Transverse colon (tissue), 4 donors: ENCODE measurements around the gene CCDC33. TPM values are rescaled to one million over a fixed set of nuclear protein-coding genes. Genes with fewer than 3 reads are reported as not detected.

ENCODE experiments used
- DNase-seq: peaks from one replicate; pipeline ENCODE4 v3.0.0-alpha.2; 2019
- H3K27ac ChIP-seq, 4 donors: fragments of 200-600 bp; sonication (generic); 2 replicates each; pipeline ENCODE4 v1.5.1; 2016 to 2018; ENCODE audit warnings: inconsistent platforms in 4 of 4
- H3K27me3 ChIP-seq: fragments of 200-600 bp; sonication (generic); 2 replicates; pipeline ENCODE4 v1.5.1; 2017; ENCODE audit warnings: inconsistent platforms
- H3K36me3 ChIP-seq, 4 donors: fragments of 200-600 bp; sonication (generic); 2 replicates each; pipeline ENCODE4 v1.5.1; 2017 to 2019; ENCODE audit warnings: inconsistent platforms in 4 of 4
- H3K4me1 ChIP-seq, 4 donors: fragments of 200-600 bp; sonication (generic); 2 replicates each; pipeline ENCODE4 v1.5.1; 2017 to 2020; ENCODE audit warnings: inconsistent platforms in 4 of 4
- H3K4me3 ChIP-seq, 4 donors: fragments of 200-600 bp; sonication (generic); 1 replicate in 1 of 4; 2 replicates in 3 of 4; pipeline versions ENCODE4 v1.5.1 to v1.6.1; 2017 to 2019; ENCODE audit warnings: inconsistent platforms in 4 of 4
- H3K9me3 ChIP-seq, 2 donors: fragments of 200-600 bp; sonication (generic); 2 replicates each; pipeline ENCODE4 v1.5.1; 2017 to 2019; ENCODE audit warnings: inconsistent platforms in 2 of 2
- CTCF ChIP-seq, 5 experiments: fragments of 200-600 bp in 3 of 5; fragments of 450-650 bp in 2 of 5; sonication (generic) in 3 of 5; IDR thresholded peaks; 1 replicate in 2 of 5; 2 replicates in 3 of 5; pipeline ENCODE4 v1.5.1; 2016 to 2017; ENCODE audit warnings: antibody characterized with exemption in 5 of 5, inconsistent platforms in 3 of 5, mild to moderate bottlenecking in 2 of 5, moderate library complexity in 1 of 5
- EP300 ChIP-seq: sonication (generic); formaldehyde crosslinking; IDR thresholded peaks from one replicate; pipeline ENCODE4 v1.6.1; 2017; ENCODE audit warnings: antibody characterized with exemption, low read depth
- POLR2A ChIP-seq: fragments of 450-650 bp; IDR thresholded peaks from one replicate; pipeline ENCODE4 v1.6.1; 2016; ENCODE audit warnings: antibody characterized with exemption, mild to moderate bottlenecking, moderate library complexity
- POLR2AphosphoS5 ChIP-seq, 3 donors: sonication (generic); formaldehyde crosslinking; IDR thresholded peaks; one replicate each; pipeline ENCODE4 v1.6.1; 2016; ENCODE audit warnings: antibody characterized with exemption in 3 of 3
- WGBS, 2 donors: methylation state at CpG; one replicate each; pipeline ENCODE4 v1.1.5; 2018; ENCODE audit warnings: low coverage in 1 of 2; 5-methylcytosine and 5-hydroxymethylcytosine counted together
- in situ Hi-C, 4 donors: fragments of 200-750 bp; cut with MboI; loops; one replicate each; pipeline versions ENCODE4 v1.15.0 to v1.15.1; 2017; ENCODE audit warnings: low sequenced_read_pairs in 3 of 4, low pct_ligation_motif_present in 1 of 4, low pct_unique_long_range_greater_than_20kb in 1 of 4
- intact Hi-C: fragments of 100-400 bp; cut with DNase I; formaldehyde crosslinking; loops from one replicate; pipeline ENCODE4 v1.15.1; 2023; ENCODE audit warnings: low total_unique reads
- total RNA-seq, 4 donors: library from RNA; depleted of rRNA; stranded (reverse); fragments of >200 nt; gene quantifications; one replicate each; pipeline ENCODE4 v1.1.0, GENCODE V29; 2016

Gene CCDC33
- total RNA-seq, 4 donors from 2014 or later: 0.16 TPM; not detected in 3

- Histone ChIP-seq H3K9me3 (no peaks in the 10 kb centered on the region), H3K27me3 (peaks cover 14% of the 10 kb centered on the region), H3K4me3 (no peak overlapping the region), H3K36me3 (no peaks in the 10 kb centered on the region), H3K27ac (no peak overlapping the region), H3K4me1 (no peaks in the 10 kb centered on the region)
- in situ Hi-C loops (no loop called here), intact Hi-C loops (no loop called here)
- DNase-seq: no peak
- TF ChIP-seq POLR2AphosphoS5 (IDR thresholded peaks at IDR 0.05) (no peak), CTCF (IDR thresholded peaks at IDR 0.05) (no peak), POLR2A (no peak), EP300 (no peak)
- 81% methylated on average over 13 of the region's 13 CpGs; no CpG with 5 or more reads in 1 of the 2 donors for WGBS, 2 donors
Observed at GRCh38 chr15:74347757-74348250, 111.7 kb downstream of the CCDC33 start.

DNA sequence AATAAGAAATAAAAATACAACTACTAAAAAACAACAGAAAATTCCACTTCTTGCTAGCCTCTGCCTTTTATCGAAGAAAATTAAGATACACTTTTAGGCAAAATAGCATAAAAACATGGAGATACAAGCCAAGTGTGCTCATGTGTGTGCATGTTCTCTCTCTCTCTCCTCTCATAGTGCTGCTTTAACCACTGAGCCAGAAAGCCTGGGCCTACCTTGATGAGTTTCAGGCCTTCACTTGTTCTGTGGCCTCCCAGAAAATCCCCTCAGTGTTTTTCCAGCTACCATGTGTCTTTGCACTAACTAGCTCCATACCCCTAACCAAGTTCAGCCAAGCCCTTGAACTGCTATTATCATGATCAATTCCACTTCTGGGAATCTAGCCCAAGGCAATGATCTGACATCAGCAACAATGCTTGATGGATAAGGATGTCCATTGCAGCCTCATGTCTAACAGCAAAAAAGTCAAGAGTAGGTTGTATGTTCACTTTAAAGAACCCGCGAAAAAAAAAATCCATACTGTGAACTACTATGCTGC lies 113.2 kb downstream of the CCDC33 start:
- WGBS, 2 donors: 90 to 93% methylated on average over 3 of the region's 3 CpGs
- H3K4me3 ChIP-seq: no peak overlapping the region
- no peak for DNase-seq
- intact Hi-C loops: no loop called here
- H3K4me1 ChIP-seq: no peaks in the 10 kb centered on the region
- no peaks in the 10 kb centered on the region for H3K9me3 ChIP-seq
- no peak overlapping the region for H3K27ac ChIP-seq
- TF ChIP-seq POLR2AphosphoS5 (IDR thresholded peaks at IDR 0.05) (no peak), EP300 (no peak), POLR2A (no peak), CTCF (IDR thresholded peaks at IDR 0.05) (no peak)
- no peaks in the 10 kb centered on the region for H3K36me3 ChIP-seq
- peaks cover 14% of the 10 kb centered on the region for H3K27me3 ChIP-seq
- in situ Hi-C loops: no loop called here

GRCh38 chr15:74350295-74351275 lies 114.5 kb downstream of the CCDC33 start:
- no peak for TF ChIP-seq EP300
- no peak for TF ChIP-seq CTCF (IDR thresholded peaks at IDR 0.05)
- TF ChIP-seq POLR2AphosphoS5 (IDR thresholded peaks at IDR 0.05): no peak
- TF ChIP-seq POLR2A: no peak
- Histone ChIP-seq H3K9me3 (no peaks in the 10 kb centered on the region), H3K27ac (no peak overlapping the region), H3K36me3 (no peaks in the 10 kb centered on the region), H3K27me3 (peaks cover 14% of the 10 kb centered on the region), H3K4me1 (no peaks in the 10 kb centered on the region), H3K4me3 (no peak overlapping the region)
- WGBS, 2 donors: 62 to 64% methylated on average over 12 to 14 of the region's 14 CpGs
- in situ Hi-C loops: no loop called here
- DNase-seq: no peak
- intact Hi-C loops: no loop called here

DNA sequence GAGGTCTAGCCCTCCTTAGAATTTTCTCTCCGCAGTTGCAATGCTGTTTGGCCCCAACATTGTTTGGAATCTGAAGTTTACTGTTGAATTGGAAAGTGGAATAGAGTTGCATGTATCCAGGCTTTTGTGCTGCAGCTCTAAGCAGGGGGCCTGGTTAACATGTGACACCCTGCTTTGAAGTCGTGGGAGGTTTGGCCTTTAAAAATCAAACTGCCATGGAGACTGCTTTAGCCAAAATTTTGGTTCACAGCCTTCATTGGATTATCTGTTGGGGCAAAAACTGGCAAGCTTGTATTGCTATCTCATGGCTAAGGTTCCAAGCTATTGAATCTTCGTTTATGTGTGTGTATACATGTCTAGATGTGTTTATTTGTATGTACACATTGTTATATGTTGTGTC lies 115.5 kb downstream of the CCDC33 start:
- no peak for DNase-seq
- Histone ChIP-seq H3K36me3 (no peaks in the 10 kb centered on the region), H3K27me3 (peaks cover 14% of the 10 kb centered on the region), H3K4me1 (no peaks in the 10 kb centered on the region), H3K4me3 (no peak overlapping the region), H3K27ac (no peak overlapping the region), H3K9me3 (no peaks in the 10 kb centered on the region)
- TF ChIP-seq EP300 (no peak), POLR2A (no peak), POLR2AphosphoS5 (IDR thresholded peaks at IDR 0.05) (no peak), CTCF (IDR thresholded peaks at IDR 0.05) (no peak)
- intact Hi-C loops (no loop called here), in situ Hi-C loops (no loop called here)
- WGBS, 2 donors: 10 to 29% methylated on average over 1 to 3 of the region's 3 CpGs
